ENCODE results near the gene BET1L.
A peak's percentile ranks its signal among the peaks of the same experiment; 100 is the strongest.

Gene BET1L

GRCh38 chr11:211741-212140 is 4.5 kb upstream of the BET1L start:
- Histone ChIP-seq H3K9me3 (ENCODE audit: control insufficient read depth, low read length) (no peaks in the 10 kb centered on the region), H3K36me3 (ENCODE audit: control insufficient read depth in 1 of 2, insufficient read depth in 2 of 2, low read depth in 1 of 2, low read length in 2 of 2) (peaks cover 69 to 72% of the 10 kb centered on the region in 2 experiments), H2BK5ac (ENCODE audit: low read depth, low read length, poor library complexity, severe bottlenecking) (no peak overlapping the region), H3K27ac (ENCODE audit: low read length, poor library complexity, severe bottlenecking) (no peak overlapping the region), H3K9ac (ENCODE audit: low read length) (peak overlapping the region; percentile 98), H4K91ac (ENCODE audit: low read length) (no peak overlapping the region), H3K14ac (ENCODE audit: low read length in 2 of 2) (no peak overlapping the region), H3K4me3 (ENCODE audit: insufficient read depth in 1 of 2, low read depth in 1 of 2, low read length in 2 of 2) (no peak overlapping the region), H3K4me1 (ENCODE audit: control insufficient read depth, insufficient read depth, low read depth, low read length) (peaks cover 37% of the 10 kb centered on the region), H2BK120ac (ENCODE audit: low read depth, low read length) (no peak overlapping the region), H2BK12ac (ENCODE audit: low read length in 2 of 2) (no peak overlapping the region), H3K23ac (ENCODE audit: low read length in 2 of 2) (no peak overlapping the region), H3K79me1 (replicated peaks; ENCODE audit: low read length, poor library complexity, severe bottlenecking) (peaks cover 14% of the 10 kb centered on the region), H3K4ac (ENCODE audit: low read depth in 1 of 2, low read length in 2 of 2) (no peak overlapping the region), H3K4me2 (ENCODE audit: low read length, poor library complexity, severe bottlenecking) (no peak overlapping the region), H2AFZ (ENCODE audit: low read depth, low read length) (no peak overlapping the region), H4K8ac (ENCODE audit: low read length) (no peak overlapping the region), H2BK15ac (ENCODE audit: low read depth, poor library complexity, severe bottlenecking) (no peak overlapping the region), H2AK5ac (ENCODE audit: low read length, severe bottlenecking) (no peak overlapping the region), H3K27me3 (ENCODE audit: control insufficient read depth in 1 of 2, insufficient read depth in 1 of 2, low read length in 2 of 2) (no peaks in the 10 kb centered on the region), H3K18ac (ENCODE audit: low read depth in 1 of 2, low read length in 2 of 2) (no peak overlapping the region)
- DNase-seq = no peak
- over 99% methylated on average over 8 of the region's 9 CpGs for WGBS

GRCh38 chr11:211295-211694 is 4.1 kb upstream of the BET1L start:
- Histone ChIP-seq H3K27me3 (ENCODE audit: control insufficient read depth in 1 of 2, insufficient read depth in 1 of 2, low read length in 2 of 2) (no peaks in the 10 kb centered on the region), H3K23ac (ENCODE audit: low read length in 2 of 2) (no peak overlapping the region), H4K91ac (ENCODE audit: low read length) (no peak overlapping the region), H2AFZ (ENCODE audit: low read depth, low read length) (no peak overlapping the region), H3K79me1 (replicated peaks; ENCODE audit: low read length, poor library complexity, severe bottlenecking) (peaks cover 14% of the 10 kb centered on the region), H2AK5ac (ENCODE audit: low read length, severe bottlenecking) (peak overlapping the region; percentile 27), H3K9ac (ENCODE audit: low read length) (peak overlapping the region; percentile 98), H3K4ac (ENCODE audit: low read depth in 1 of 2, low read length in 2 of 2) (no peak overlapping the region), H3K18ac (ENCODE audit: low read depth in 1 of 2, low read length in 2 of 2) (no peak overlapping the region), H2BK12ac (ENCODE audit: low read length in 2 of 2) (no peak overlapping the region), H3K4me1 (ENCODE audit: control insufficient read depth, insufficient read depth, low read depth, low read length) (peaks cover 40% of the 10 kb centered on the region), H3K27ac (ENCODE audit: low read length, poor library complexity, severe bottlenecking) (peak overlapping the region; percentile 88), H2BK15ac (ENCODE audit: low read depth, poor library complexity, severe bottlenecking) (peak overlapping the region; percentile 39), H3K9me3 (ENCODE audit: control insufficient read depth, low read length) (no peaks in the 10 kb centered on the region), H3K14ac (ENCODE audit: low read length in 2 of 2) (no peak overlapping the region), H3K4me3 (ENCODE audit: insufficient read depth in 1 of 2, low read depth in 1 of 2, low read length in 2 of 2) (no peak overlapping the region), H4K8ac (ENCODE audit: low read length) (no peak overlapping the region), H2BK120ac (ENCODE audit: low read depth, low read length) (no peak overlapping the region), H2BK5ac (ENCODE audit: low read depth, low read length, poor library complexity, severe bottlenecking) (no peak overlapping the region), H3K4me2 (ENCODE audit: low read length, poor library complexity, severe bottlenecking) (no peak overlapping the region), H3K36me3 (ENCODE audit: control insufficient read depth in 1 of 2, insufficient read depth in 2 of 2, low read depth in 1 of 2, low read length in 2 of 2) (peaks cover 65 to 68% of the 10 kb centered on the region in 2 experiments)
- DNase-seq = no peak
- WGBS = 97% methylated on average over 5 of the region's 5 CpGs

- peaks cover 45% of the 10 kb centered on the region for H3K4me1 ChIP-seq (ENCODE audit: control insufficient read depth, insufficient read depth, low read depth, low read length)
- no peak overlapping the region for H4K91ac ChIP-seq (ENCODE audit: low read length)
- peak overlapping the region in 1 of 2 experiments; percentile 97 for H3K4me3 ChIP-seq (ENCODE audit: insufficient read depth in 1 of 2, low read depth in 1 of 2, low read length in 2 of 2)
- peak overlapping the region; percentile 98 for H3K9ac ChIP-seq (ENCODE audit: low read length)
- peak overlapping the region; percentile 88 for H3K27ac ChIP-seq (ENCODE audit: low read length, poor library complexity, severe bottlenecking)
- no peak overlapping the region for H2AFZ ChIP-seq (ENCODE audit: low read depth, low read length)
- H3K9me3 ChIP-seq (ENCODE audit: control insufficient read depth, low read length) = no peaks in the 10 kb centered on the region
- peaks cover 14% of the 10 kb centered on the region for H3K79me1 ChIP-seq (replicated peaks; ENCODE audit: low read length, poor library complexity, severe bottlenecking)
- no peak overlapping the region for H2BK12ac ChIP-seq (ENCODE audit: low read length in 2 of 2)
- no peak overlapping the region for H3K14ac ChIP-seq (ENCODE audit: low read length in 2 of 2)
- H3K27me3 ChIP-seq (ENCODE audit: control insufficient read depth in 1 of 2, insufficient read depth in 1 of 2, low read length in 2 of 2) = no peaks in the 10 kb centered on the region
- H3K18ac ChIP-seq (ENCODE audit: low read depth in 1 of 2, low read length in 2 of 2) = no peak overlapping the region
- H3K4ac ChIP-seq (ENCODE audit: low read depth in 1 of 2, low read length in 2 of 2) = no peak overlapping the region
- peak overlapping the region; percentile 9 for H2AK5ac ChIP-seq (ENCODE audit: low read length, severe bottlenecking)
- peaks cover 62 to 63% of the 10 kb centered on the region in 2 experiments for H3K36me3 ChIP-seq (ENCODE audit: control insufficient read depth in 1 of 2, insufficient read depth in 2 of 2, low read depth in 1 of 2, low read length in 2 of 2)
- H3K23ac ChIP-seq (ENCODE audit: low read length in 2 of 2) = no peak overlapping the region
- no peak overlapping the region for H2BK5ac ChIP-seq (ENCODE audit: low read depth, low read length, poor library complexity, severe bottlenecking)
- 92% methylated on average over 5 of the region's 5 CpGs for WGBS
- H2BK15ac ChIP-seq (ENCODE audit: low read depth, poor library complexity, severe bottlenecking) = no peak overlapping the region
- H4K8ac ChIP-seq (ENCODE audit: low read length) = no peak overlapping the region
- DNase-seq = no peak
- H3K4me2 ChIP-seq (ENCODE audit: low read length, poor library complexity, severe bottlenecking) = no peak overlapping the region
- H2BK120ac ChIP-seq (ENCODE audit: low read depth, low read length) = no peak overlapping the region
Measured at GRCh38 chr11:210803-211180, 3.6 kb upstream of the BET1L start.

GRCh38 chr11:210122-210802 is 3.1 kb upstream of the BET1L start:
- peak overlapping the region; percentile 98 for H3K9ac ChIP-seq (ENCODE audit: low read length)
- H4K8ac ChIP-seq (ENCODE audit: low read length) = no peak overlapping the region
- H3K36me3 ChIP-seq (ENCODE audit: control insufficient read depth in 1 of 2, insufficient read depth in 2 of 2, low read depth in 1 of 2, low read length in 2 of 2) = peaks cover 62% of the 10 kb centered on the region in 2 experiments
- no peak overlapping the region for H2BK120ac ChIP-seq (ENCODE audit: low read depth, low read length)
- H3K4me2 ChIP-seq (ENCODE audit: low read length, poor library complexity, severe bottlenecking) = peak overlapping the region; percentile 85
- WGBS = 87% methylated on average over 9 of the region's 9 CpGs
- peak overlapping the region; percentile 88 for H3K27ac ChIP-seq (ENCODE audit: low read length, poor library complexity, severe bottlenecking)
- no peak overlapping the region for H3K14ac ChIP-seq (ENCODE audit: low read length in 2 of 2)
- H3K9me3 ChIP-seq (ENCODE audit: control insufficient read depth, low read length) = no peaks in the 10 kb centered on the region
- H2AK5ac ChIP-seq (ENCODE audit: low read length, severe bottlenecking) = peak overlapping the region; percentile 40
- H4K91ac ChIP-seq (ENCODE audit: low read length) = peak overlapping the region; percentile 29
- no peak overlapping the region for H3K23ac ChIP-seq (ENCODE audit: low read length in 2 of 2)
- H2BK5ac ChIP-seq (ENCODE audit: low read depth, low read length, poor library complexity, severe bottlenecking) = peak overlapping the region; percentile 4
- no peak overlapping the region for H2AFZ ChIP-seq (ENCODE audit: low read depth, low read length)
- no peaks in the 10 kb centered on the region for H3K27me3 ChIP-seq (ENCODE audit: control insufficient read depth in 1 of 2, insufficient read depth in 1 of 2, low read length in 2 of 2)
- H3K4ac ChIP-seq (ENCODE audit: low read depth in 1 of 2, low read length in 2 of 2) = no peak overlapping the region
- H2BK12ac ChIP-seq (ENCODE audit: low read length in 2 of 2) = no peak overlapping the region
- peaks cover 14% of the 10 kb centered on the region for H3K79me1 ChIP-seq (replicated peaks; ENCODE audit: low read length, poor library complexity, severe bottlenecking)
- no peak overlapping the region for H3K18ac ChIP-seq (ENCODE audit: low read depth in 1 of 2, low read length in 2 of 2)
- peak overlapping the region; percentile 33 for H2BK15ac ChIP-seq (ENCODE audit: low read depth, poor library complexity, severe bottlenecking)
- peak; percentile 77 for DNase-seq
- peak overlapping the region; percentile 80 to 97 for H3K4me3 ChIP-seq (ENCODE audit: insufficient read depth in 1 of 2, low read depth in 1 of 2, low read length in 2 of 2)
- peaks cover 50% of the 10 kb centered on the region for H3K4me1 ChIP-seq (ENCODE audit: control insufficient read depth, insufficient read depth, low read depth, low read length)

Data from mesenchymal stem cell (in vitro differentiated cells and primary cell).